ENCODE results near the gene GMDS. TPM values are rescaled to one million over a fixed set of nuclear protein-coding genes. Genes with fewer than 3 reads are reported as not detected.

GMDS gene
- polyA plus RNA-seq, 1 of the 3 experiments (the other 2 are of a cell fraction), result 12.3 TPM

DNA sequence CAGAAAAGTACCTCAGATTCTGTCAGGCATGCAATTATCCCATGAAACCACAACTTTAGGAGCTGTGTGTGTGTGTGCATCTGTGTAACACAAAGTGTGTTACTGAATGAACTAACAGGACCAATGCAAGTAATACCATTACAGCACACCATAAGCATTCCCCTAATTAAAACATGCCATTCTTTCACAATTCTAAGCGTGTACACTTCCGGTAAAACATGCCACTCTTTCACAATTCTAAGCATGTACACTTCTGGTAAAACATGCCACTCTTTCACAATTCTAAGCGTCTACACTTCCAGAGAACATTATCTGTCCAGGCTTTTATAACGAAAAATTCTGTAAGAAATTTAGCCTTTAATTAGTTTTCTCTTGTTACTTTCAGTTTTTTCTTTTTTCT is 238.2 kb downstream of the GMDS start:
- Histone ChIP-seq H3K9ac (no peak overlapping the region), H3F3A (replicated peaks; ENCODE audit: insufficient read depth) (peaks cover 2% of the 10 kb centered on the region), H3K4me2 (no peak overlapping the region), H2AFZ (ENCODE audit: low read depth) (no peak overlapping the region), H3K9me3 (no peaks in the 10 kb centered on the region), H3K4me1 (ENCODE audit: control insufficient read depth in 1 of 2, insufficient read depth in 2 of 2, low read depth in 1 of 2, low read length in 1 of 2) (peaks cover 0 to 5% of the 10 kb centered on the region in 2 experiments; a peak in 1 of 4 replicates), H3K27me3 (ENCODE audit: insufficient read depth) (no peaks in the 10 kb centered on the region), H3K79me2 (ENCODE audit: insufficient read depth) (no peaks in the 10 kb centered on the region), H3K4me3 (ENCODE audit: low read depth in 2 of 2, low read length in 1 of 2) (no peak overlapping the region), H3K36me3 (replicated peaks in 1 of 2; ENCODE audit: control insufficient read depth in 1 of 2, insufficient read depth in 2 of 2, low read length in 1 of 2) (no peaks in the 10 kb centered on the region), H4K20me1 (ENCODE audit: insufficient read depth) (no peaks in the 10 kb centered on the region), H3K9me2 (no peaks in the 10 kb centered on the region), H3K27ac (ENCODE audit: low read depth in 2 of 2, low read length in 1 of 2) (no peak overlapping the region)
- 67% methylated on average over 4 of the region's 4 CpGs for WGBS (ENCODE audit: low lambda C conversion rate)
- POLR2A ChIA-PET, result no interaction called here
- no peak for DNase-seq
- CTCF ChIA-PET, result no interaction called here
- no peak for TF ChIP-seq CHD2 (IDR thresholded peaks at IDR 0.05; ENCODE audit: low read length, partially characterized antibody)
- TF ChIP-seq, protein P1, sequence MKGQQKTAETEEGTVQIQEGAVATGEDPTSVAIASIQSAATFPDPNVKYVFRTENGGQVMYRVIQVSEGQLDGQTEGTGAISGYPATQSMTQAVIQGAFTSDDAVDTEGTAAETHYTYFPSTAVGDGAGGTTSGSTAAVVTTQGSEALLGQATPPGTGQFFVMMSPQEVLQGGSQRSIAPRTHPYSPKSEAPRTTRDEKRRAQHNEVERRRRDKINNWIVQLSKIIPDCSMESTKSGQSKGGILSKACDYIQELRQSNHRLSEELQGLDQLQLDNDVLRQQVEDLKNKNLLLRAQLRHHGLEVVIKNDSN (IDR thresholded peaks at IDR 0.05; ENCODE audit: borderline replicate concordance, low read depth), result no peak
- TF ChIP-seq TCF12 (IDR thresholded peaks at IDR 0.05), result no peak
- TF ChIP-seq MEF2A (IDR thresholded peaks at IDR 0.05; ENCODE audit: borderline replicate concordance, low read depth), result no peak
- TF ChIP-seq NFIC (IDR thresholded peaks at IDR 0.05; ENCODE audit: borderline replicate concordance), result no peak

DNA sequence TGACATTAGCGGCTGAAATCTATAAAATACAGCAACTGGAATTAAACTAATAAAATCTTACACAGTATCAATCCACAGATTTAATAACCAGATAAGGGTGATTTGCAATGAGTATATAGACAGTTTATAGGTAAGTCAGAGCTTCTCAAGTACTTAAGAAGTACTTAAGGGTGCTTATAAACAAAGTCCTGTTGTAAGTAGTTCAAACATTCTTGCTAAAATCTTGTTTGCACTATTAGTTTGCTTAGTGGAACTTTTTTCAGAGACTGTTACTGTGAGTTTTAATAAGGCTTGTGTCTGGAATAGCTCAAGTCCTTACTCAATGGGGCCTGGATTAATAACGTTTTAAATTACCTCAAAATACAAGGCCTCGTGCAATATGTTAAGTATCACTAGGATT is 240.5 kb downstream of the GMDS start:
- Histone ChIP-seq H3K4me1 (ENCODE audit: control insufficient read depth in 1 of 2, insufficient read depth in 2 of 2, low read depth in 1 of 2, low read length in 1 of 2) (peaks cover 0 to 5% of the 10 kb centered on the region in 2 experiments; a peak in 1 of 4 replicates), H3K9ac (no peak overlapping the region), H3K27ac (ENCODE audit: low read depth in 2 of 2, low read length in 1 of 2) (no peak overlapping the region), H4K20me1 (ENCODE audit: insufficient read depth) (no peaks in the 10 kb centered on the region), H3F3A (replicated peaks; ENCODE audit: insufficient read depth) (peaks cover 2% of the 10 kb centered on the region), H3K27me3 (ENCODE audit: insufficient read depth) (no peaks in the 10 kb centered on the region), H3K4me2 (no peak overlapping the region), H3K4me3 (ENCODE audit: low read depth in 2 of 2, low read length in 1 of 2) (no peak overlapping the region), H3K79me2 (ENCODE audit: insufficient read depth) (no peaks in the 10 kb centered on the region), H3K9me3 (no peaks in the 10 kb centered on the region), H3K36me3 (replicated peaks in 1 of 2; ENCODE audit: control insufficient read depth in 1 of 2, insufficient read depth in 2 of 2, low read length in 1 of 2) (no peaks in the 10 kb centered on the region), H3K9me2 (no peaks in the 10 kb centered on the region), H2AFZ (ENCODE audit: low read depth) (no peak overlapping the region)
- POLR2A ChIA-PET, result no interaction called here
- CTCF ChIA-PET, result no interaction called here
- WGBS (ENCODE audit: low lambda C conversion rate), result 82% methylated on average over 3 of the region's 3 CpGs
- no peak for DNase-seq
- TF ChIP-seq RXRA (IDR thresholded peaks at IDR 0.05; ENCODE audit: borderline replicate concordance, low read depth), result no peak
- no peak for TF ChIP-seq NFIC (IDR thresholded peaks at IDR 0.05; ENCODE audit: borderline replicate concordance)
- no peak for TF ChIP-seq FOSL2 (IDR thresholded peaks at IDR 0.05; ENCODE audit: borderline replicate concordance, low read depth)
- no peak for TF ChIP-seq TEAD4 (IDR thresholded peaks at IDR 0.05; ENCODE audit: borderline replicate concordance, insufficient read depth)
- TF ChIP-seq, protein P2, sequence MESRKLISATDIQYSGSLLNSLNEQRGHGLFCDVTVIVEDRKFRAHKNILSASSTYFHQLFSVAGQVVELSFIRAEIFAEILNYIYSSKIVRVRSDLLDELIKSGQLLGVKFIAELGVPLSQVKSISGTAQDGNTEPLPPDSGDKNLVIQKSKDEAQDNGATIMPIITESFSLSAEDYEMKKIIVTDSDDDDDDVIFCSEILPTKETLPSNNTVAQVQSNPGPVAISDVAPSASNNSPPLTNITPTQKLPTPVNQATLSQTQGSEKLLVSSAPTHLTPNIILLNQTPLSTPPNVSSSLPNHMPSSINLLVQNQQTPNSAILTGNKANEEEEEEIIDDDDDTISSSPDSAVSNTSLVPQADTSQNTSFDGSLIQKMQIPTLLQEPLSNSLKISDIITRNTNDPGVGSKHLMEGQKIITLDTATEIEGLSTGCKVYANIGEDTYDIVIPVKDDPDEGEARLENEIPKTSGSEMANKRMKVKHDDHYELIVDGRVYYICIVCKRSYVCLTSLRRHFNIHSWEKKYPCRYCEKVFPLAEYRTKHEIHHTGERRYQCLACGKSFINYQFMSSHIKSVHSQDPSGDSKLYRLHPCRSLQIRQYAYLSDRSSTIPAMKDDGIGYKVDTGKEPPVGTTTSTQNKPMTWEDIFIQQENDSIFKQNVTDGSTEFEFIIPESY (IDR thresholded peaks at IDR 0.05; ENCODE audit: borderline replicate concordance, low read depth), result no peak
- TF ChIP-seq TAF1 (IDR thresholded peaks at IDR 0.05; ENCODE audit: borderline replicate concordance, low read depth, low read length), result no peak
- TF ChIP-seq SIN3A (IDR thresholded peaks at IDR 0.05; ENCODE audit: borderline replicate concordance, low read depth, low read length), result no peak
- no peak for TF ChIP-seq POLR2AphosphoS5 (IDR thresholded peaks at IDR 0.05; ENCODE audit: low read depth, low read length)
- TF ChIP-seq RAD21 (IDR thresholded peaks at IDR 0.05; ENCODE audit: low read length), result no peak
- TF ChIP-seq, protein P3, sequence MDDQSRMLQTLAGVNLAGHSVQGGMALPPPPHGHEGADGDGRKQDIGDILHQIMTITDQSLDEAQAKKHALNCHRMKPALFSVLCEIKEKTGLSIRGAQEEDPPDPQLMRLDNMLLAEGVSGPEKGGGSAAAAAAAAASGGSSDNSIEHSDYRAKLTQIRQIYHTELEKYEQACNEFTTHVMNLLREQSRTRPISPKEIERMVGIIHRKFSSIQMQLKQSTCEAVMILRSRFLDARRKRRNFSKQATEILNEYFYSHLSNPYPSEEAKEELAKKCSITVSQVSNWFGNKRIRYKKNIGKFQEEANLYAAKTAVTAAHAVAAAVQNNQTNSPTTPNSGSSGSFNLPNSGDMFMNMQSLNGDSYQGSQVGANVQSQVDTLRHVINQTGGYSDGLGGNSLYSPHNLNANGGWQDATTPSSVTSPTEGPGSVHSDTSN (IDR thresholded peaks at IDR 0.05), result no peak
- TF ChIP-seq, protein P4, sequence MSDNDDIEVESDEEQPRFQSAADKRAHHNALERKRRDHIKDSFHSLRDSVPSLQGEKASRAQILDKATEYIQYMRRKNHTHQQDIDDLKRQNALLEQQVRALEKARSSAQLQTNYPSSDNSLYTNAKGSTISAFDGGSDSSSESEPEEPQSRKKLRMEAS (IDR thresholded peaks at IDR 0.05; ENCODE audit: low read depth), result no peak
- TF ChIP-seq SMC3 (IDR thresholded peaks at IDR 0.05; ENCODE audit: low read depth, low read length), result no peak
- no peak for TF ChIP-seq EP300 (IDR thresholded peaks at IDR 0.05; ENCODE audit: borderline replicate concordance in 1 of 2, low read depth in 1 of 2, low read length in 1 of 2)
- TF ChIP-seq NRF1 (IDR thresholded peaks at IDR 0.05; ENCODE audit: low read depth, low read length), result no peak
- TF ChIP-seq RCOR1 (IDR thresholded peaks at IDR 0.05; ENCODE audit: low read length), result no peak
- TF ChIP-seq, protein P5, sequence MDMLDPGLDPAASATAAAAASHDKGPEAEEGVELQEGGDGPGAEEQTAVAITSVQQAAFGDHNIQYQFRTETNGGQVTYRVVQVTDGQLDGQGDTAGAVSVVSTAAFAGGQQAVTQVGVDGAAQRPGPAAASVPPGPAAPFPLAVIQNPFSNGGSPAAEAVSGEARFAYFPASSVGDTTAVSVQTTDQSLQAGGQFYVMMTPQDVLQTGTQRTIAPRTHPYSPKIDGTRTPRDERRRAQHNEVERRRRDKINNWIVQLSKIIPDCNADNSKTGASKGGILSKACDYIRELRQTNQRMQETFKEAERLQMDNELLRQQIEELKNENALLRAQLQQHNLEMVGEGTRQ (IDR thresholded peaks at IDR 0.05; ENCODE audit: borderline replicate concordance, low read depth, low read length), result no peak
- TF ChIP-seq CHD2 (IDR thresholded peaks at IDR 0.05; ENCODE audit: low read length, partially characterized antibody), result no peak
- TF ChIP-seq, protein P6, sequence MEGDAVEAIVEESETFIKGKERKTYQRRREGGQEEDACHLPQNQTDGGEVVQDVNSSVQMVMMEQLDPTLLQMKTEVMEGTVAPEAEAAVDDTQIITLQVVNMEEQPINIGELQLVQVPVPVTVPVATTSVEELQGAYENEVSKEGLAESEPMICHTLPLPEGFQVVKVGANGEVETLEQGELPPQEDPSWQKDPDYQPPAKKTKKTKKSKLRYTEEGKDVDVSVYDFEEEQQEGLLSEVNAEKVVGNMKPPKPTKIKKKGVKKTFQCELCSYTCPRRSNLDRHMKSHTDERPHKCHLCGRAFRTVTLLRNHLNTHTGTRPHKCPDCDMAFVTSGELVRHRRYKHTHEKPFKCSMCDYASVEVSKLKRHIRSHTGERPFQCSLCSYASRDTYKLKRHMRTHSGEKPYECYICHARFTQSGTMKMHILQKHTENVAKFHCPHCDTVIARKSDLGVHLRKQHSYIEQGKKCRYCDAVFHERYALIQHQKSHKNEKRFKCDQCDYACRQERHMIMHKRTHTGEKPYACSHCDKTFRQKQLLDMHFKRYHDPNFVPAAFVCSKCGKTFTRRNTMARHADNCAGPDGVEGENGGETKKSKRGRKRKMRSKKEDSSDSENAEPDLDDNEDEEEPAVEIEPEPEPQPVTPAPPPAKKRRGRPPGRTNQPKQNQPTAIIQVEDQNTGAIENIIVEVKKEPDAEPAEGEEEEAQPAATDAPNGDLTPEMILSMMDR (IDR thresholded peaks at IDR 0.05), result no peak
- no peak for TF ChIP-seq ELF1 (IDR thresholded peaks at IDR 0.05)

All from SK-N-SH (cell line).